HepG2 (cell line): Measurements from ENCODE around the gene STRADA. TPM values are rescaled to one million over a fixed set of nuclear protein-coding genes. Genes with fewer than 3 reads are reported as not detected.

ENCODE experiments used
- DDIT3 ChIP-seq: sonication (generic); formaldehyde crosslinking; IDR thresholded peaks from 2 replicates; pipeline ENCODE4 v1.4.0; 2020; ENCODE audit warnings: mild to moderate bottlenecking, missing genetic modification reagents
- FOXP1 ChIP-seq, 2 experiments: fragments of 450-650 bp in 1 of 2; IDR thresholded peaks; 2 replicates each; pipeline ENCODE4 v1.6.1; 2017 to 2018; ENCODE audit warnings: antibody characterized with exemption in 1 of 2
- MAFK ChIP-seq, 2 experiments: IDR thresholded peaks in 1 of 2; conservative IDR thresholded peaks in 1 of 2; 2 replicates each; pipeline ENCODE4 v1.6.1; 2011; ENCODE audit warnings: improper control_type of control experiment in 2 of 2, low read length in 2 of 2
- RAD21 ChIP-seq: fragments of 450-650 bp; formaldehyde crosslinking; IDR thresholded peaks from 2 replicates; pipeline ENCODE4 v1.5.0; 2020; ENCODE audit warnings: mild to moderate bottlenecking
- TMF1 ChIP-seq: sonication (generic); formaldehyde crosslinking; IDR thresholded peaks from 2 replicates; pipeline ENCODE4 v1.8.1; 2022; ENCODE audit warnings: low read depth, missing genetic modification reagents
- ZFP37 ChIP-seq: sonication (generic); formaldehyde crosslinking; IDR thresholded peaks from 2 replicates; pipeline ENCODE4 v1.4.0; 2020; ENCODE audit warnings: missing genetic modification reagents, borderline replicate concordance
- ZNF101 ChIP-seq: sonication (generic); formaldehyde crosslinking; IDR thresholded peaks from 2 replicates; pipeline ENCODE4 v1.4.0; 2020; ENCODE audit warnings: mild to moderate bottlenecking, low read depth, missing genetic modification reagents, borderline replicate concordance
- ZNF451 ChIP-seq: sonication (generic); formaldehyde crosslinking; IDR thresholded peaks from 2 replicates; pipeline ENCODE4 v1.5.0; 2020; ENCODE audit warnings: mild to moderate bottlenecking, missing genetic modification reagents
- ZNF709 ChIP-seq: sonication (generic); formaldehyde crosslinking; IDR thresholded peaks from 2 replicates; pipeline ENCODE4 v1.5.0; 2020; ENCODE audit warnings: mild to moderate bottlenecking, missing genetic modification reagents
- ZZZ3 ChIP-seq: sonication (generic); formaldehyde crosslinking; IDR thresholded peaks from 2 replicates; pipeline ENCODE4 v1.4.0; 2020; ENCODE audit warnings: missing genetic modification reagents, mild to moderate bottlenecking, borderline replicate concordance
- polyA plus RNA-seq, 8 experiments: library from polyadenylated mRNA; depleted of rRNA in 3 of 8; stranded (reverse) in 7 of 8; unstranded in 1 of 8; fragments of >200 nt; fragmentation: Illumina TruSeq in 4 of 8; extraction: Trizol in 4 of 8; gene quantifications; 2 replicates each; pipeline versions ENCODE4 v1.2.1 to v1.2.3, GENCODE V29; 2011 to 2016; ENCODE audit warnings: low read depth in 4 of 8, missing spikeins in 1 of 8, mixed read lengths in 1 of 8; ENCODE audit not compliant: insufficient read depth in 1 of 8
- total RNA-seq, 5 experiments: library from RNA; depleted of rRNA; stranded (reverse); fragments of >200 nt; fragmentation: Illumina TruSeq; extraction: Trizol; gene quantifications; 2 replicates each; pipeline ENCODE4 v1.2.3, GENCODE V29; 2016; ENCODE audit warnings: low read depth in 1 of 5
- TF ChIP-seq, protein P1 (sequence below): sonication (generic); formaldehyde crosslinking; IDR thresholded peaks from 2 replicates; pipeline ENCODE4 v1.4.0; 2020; ENCODE audit warnings: missing genetic modification reagents, borderline replicate concordance
- TF ChIP-seq, protein P2 (sequence below): sonication (generic); formaldehyde crosslinking; conservative IDR thresholded peaks from 2 replicates; pipeline ENCODE4 v1.4.0; 2020; ENCODE audit warnings: missing genetic modification reagents
- TF ChIP-seq, protein P3 (sequence below): sonication (generic); formaldehyde crosslinking; IDR thresholded peaks from 2 replicates; pipeline ENCODE4 v1.4.0; 2020; ENCODE audit warnings: mild to moderate bottlenecking, missing genetic modification reagents
- TF ChIP-seq, protein P4 (sequence below): sonication (generic); formaldehyde crosslinking; conservative IDR thresholded peaks from 2 replicates; pipeline ENCODE4 v1.8.0; 2022; ENCODE audit warnings: mild to moderate bottlenecking, moderate library complexity, missing genetic modification reagents
- TF ChIP-seq, protein P5 (sequence below): sonication (generic); formaldehyde crosslinking; IDR thresholded peaks from 2 replicates; pipeline ENCODE4; 2020; ENCODE audit warnings: missing genetic modification reagents, mild to moderate bottlenecking, borderline replicate concordance

STRADA gene
- total and polyA plus RNA-seq, 2 of the 13 experiments (the other 11 are each of a cell fraction or from before 2014, with no cell fraction given) = 17.6 to 17.9 TPM

DNA sequence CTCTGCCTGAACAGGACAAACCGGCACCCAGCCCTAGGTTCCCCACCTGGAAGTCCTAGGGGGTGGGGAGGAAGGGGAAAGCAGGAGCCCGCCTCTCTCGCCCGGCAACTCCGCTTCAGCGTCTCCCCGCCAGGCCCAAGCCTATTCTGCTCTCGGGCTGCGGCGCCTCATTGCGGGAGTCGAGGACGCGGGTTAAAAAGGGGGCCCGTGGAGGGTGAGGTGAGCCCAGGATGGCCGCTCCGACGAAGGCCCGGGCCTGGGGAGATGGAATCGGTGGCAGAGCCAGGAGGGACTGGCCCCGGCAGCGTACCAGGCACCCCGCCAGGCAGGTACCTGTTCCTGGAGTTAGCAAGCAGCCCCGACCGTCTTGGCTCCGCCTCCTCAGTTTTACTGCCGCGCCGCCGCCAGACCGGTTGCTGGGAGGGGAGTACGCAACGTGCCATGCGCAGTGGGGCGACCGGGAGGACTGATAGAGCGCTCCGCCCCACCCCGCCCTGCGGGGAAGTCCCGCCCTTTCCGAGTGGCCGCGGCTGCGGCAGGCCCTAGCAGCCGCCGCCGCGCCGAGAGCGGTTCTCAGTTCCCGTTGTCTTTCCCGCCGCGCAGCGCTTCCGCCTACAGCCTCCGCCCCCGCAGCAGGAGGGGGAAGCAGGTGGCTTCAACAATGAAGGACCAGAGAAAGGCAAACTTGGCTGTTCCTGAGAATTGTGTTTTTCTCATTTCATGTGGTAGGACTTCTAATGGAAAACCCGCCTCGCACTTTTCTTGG is at the start of gene STRADA (continued):
- TF ChIP-seq ZNF101 (CRISPR knock-in tag) (0 out of 2 replicates have a peak, but pooled peaks have one; percentile 79), MAFK (conservative IDR thresholded peaks at IDR 0.05 in 1 of 2, IDR thresholded peaks at IDR 0.05 in 1 of 2; ENCODE audit: low read length in 2 of 2) (no peak), FOXP1 (IDR thresholded peaks at IDR 0.05) (no peak), FOXP1 (CRISPR knock-in tag; IDR thresholded peaks at IDR 0.05) (no peak), DDIT3 (CRISPR knock-in tag) (no peak), ZNF451 (peak; percentile 57; the same call in 1 of the 2 replicates), TMF1 (CRISPR knock-in tag) (peak; percentile 81; the same call in 1 of the 2 replicates), ZFP37 (CRISPR knock-in tag) (no peak), RAD21 (peak; percentile 45), ZNF709 (peak; percentile 97), ZZZ3 (CRISPR knock-in tag) (no peak; the same call in 1 of the 2 replicates)
- TF ChIP-seq, protein P1, sequence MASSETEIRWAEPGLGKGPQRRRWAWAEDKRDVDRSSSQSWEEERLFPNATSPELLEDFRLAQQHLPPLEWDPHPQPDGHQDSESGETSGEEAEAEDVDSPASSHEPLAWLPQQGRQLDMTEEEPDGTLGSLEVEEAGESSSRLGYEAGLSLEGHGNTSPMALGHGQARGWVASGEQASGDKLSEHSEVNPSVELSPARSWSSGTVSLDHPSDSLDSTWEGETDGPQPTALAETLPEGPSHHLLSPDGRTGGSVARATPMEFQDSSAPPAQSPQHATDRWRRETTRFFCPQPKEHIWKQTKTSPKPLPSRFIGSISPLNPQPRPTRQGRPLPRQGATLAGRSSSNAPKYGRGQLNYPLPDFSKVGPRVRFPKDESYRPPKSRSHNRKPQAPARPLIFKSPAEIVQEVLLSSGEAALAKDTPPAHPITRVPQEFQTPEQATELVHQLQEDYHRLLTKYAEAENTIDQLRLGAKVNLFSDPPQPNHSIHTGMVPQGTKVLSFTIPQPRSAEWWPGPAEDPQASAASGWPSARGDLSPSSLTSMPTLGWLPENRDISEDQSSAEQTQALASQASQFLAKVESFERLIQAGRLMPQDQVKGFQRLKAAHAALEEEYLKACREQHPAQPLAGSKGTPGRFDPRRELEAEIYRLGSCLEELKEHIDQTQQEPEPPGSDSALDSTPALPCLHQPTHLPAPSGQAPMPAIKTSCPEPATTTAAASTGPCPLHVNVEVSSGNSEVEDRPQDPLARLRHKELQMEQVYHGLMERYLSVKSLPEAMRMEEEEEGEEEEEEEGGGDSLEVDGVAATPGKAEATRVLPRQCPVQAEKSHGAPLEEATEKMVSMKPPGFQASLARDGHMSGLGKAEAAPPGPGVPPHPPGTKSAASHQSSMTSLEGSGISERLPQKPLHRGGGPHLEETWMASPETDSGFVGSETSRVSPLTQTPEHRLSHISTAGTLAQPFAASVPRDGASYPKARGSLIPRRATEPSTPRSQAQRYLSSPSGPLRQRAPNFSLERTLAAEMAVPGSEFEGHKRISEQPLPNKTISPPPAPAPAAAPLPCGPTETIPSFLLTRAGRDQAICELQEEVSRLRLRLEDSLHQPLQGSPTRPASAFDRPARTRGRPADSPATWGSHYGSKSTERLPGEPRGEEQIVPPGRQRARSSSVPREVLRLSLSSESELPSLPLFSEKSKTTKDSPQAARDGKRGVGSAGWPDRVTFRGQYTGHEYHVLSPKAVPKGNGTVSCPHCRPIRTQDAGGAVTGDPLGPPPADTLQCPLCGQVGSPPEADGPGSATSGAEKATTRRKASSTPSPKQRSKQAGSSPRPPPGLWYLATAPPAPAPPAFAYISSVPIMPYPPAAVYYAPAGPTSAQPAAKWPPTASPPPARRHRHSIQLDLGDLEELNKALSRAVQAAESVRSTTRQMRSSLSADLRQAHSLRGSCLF (CRISPR knock-in tag) = no peak
- TF ChIP-seq, protein P2, sequence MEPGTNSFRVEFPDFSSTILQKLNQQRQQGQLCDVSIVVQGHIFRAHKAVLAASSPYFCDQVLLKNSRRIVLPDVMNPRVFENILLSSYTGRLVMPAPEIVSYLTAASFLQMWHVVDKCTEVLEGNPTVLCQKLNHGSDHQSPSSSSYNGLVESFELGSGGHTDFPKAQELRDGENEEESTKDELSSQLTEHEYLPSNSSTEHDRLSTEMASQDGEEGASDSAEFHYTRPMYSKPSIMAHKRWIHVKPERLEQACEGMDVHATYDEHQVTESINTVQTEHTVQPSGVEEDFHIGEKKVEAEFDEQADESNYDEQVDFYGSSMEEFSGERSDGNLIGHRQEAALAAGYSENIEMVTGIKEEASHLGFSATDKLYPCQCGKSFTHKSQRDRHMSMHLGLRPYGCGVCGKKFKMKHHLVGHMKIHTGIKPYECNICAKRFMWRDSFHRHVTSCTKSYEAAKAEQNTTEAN (CRISPR knock-in tag) = peak; percentile 77
- TF ChIP-seq, protein P3, sequence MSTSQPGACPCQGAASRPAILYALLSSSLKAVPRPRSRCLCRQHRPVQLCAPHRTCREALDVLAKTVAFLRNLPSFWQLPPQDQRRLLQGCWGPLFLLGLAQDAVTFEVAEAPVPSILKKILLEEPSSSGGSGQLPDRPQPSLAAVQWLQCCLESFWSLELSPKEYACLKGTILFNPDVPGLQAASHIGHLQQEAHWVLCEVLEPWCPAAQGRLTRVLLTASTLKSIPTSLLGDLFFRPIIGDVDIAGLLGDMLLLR = peak; percentile 72
- TF ChIP-seq, protein P4, sequence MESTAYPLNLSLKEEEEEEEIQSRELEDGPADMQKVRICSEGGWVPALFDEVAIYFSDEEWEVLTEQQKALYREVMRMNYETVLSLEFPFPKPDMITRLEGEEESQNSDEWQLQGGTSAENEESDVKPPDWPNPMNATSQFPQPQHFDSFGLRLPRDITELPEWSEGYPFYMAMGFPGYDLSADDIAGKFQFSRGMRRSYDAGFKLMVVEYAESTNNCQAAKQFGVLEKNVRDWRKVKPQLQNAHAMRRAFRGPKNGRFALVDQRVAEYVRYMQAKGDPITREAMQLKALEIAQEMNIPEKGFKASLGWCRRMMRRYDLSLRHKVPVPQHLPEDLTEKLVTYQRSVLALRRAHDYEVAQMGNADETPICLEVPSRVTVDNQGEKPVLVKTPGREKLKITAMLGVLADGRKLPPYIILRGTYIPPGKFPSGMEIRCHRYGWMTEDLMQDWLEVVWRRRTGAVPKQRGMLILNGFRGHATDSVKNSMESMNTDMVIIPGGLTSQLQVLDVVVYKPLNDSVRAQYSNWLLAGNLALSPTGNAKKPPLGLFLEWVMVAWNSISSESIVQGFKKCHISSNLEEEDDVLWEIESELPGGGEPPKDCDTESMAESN (CRISPR knock-in tag) = peak; percentile 84
- TF ChIP-seq, protein P5, sequence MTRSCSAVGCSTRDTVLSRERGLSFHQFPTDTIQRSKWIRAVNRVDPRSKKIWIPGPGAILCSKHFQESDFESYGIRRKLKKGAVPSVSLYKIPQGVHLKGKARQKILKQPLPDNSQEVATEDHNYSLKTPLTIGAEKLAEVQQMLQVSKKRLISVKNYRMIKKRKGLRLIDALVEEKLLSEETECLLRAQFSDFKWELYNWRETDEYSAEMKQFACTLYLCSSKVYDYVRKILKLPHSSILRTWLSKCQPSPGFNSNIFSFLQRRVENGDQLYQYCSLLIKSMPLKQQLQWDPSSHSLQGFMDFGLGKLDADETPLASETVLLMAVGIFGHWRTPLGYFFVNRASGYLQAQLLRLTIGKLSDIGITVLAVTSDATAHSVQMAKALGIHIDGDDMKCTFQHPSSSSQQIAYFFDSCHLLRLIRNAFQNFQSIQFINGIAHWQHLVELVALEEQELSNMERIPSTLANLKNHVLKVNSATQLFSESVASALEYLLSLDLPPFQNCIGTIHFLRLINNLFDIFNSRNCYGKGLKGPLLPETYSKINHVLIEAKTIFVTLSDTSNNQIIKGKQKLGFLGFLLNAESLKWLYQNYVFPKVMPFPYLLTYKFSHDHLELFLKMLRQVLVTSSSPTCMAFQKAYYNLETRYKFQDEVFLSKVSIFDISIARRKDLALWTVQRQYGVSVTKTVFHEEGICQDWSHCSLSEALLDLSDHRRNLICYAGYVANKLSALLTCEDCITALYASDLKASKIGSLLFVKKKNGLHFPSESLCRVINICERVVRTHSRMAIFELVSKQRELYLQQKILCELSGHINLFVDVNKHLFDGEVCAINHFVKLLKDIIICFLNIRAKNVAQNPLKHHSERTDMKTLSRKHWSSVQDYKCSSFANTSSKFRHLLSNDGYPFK (CRISPR knock-in tag) = peak; percentile 84; the same call in 1 of the 2 replicates
